HT1080 (cell line): Measurements from ENCODE around the gene IL12RB2. TPM values are rescaled to one million over a fixed set of nuclear protein-coding genes. Genes with fewer than 3 reads are reported as not detected.
A peak's percentile ranks its signal among the peaks of the same experiment; 100 is the strongest.
"Not testable (repeated sequence)": the region's sequence is repeated elsewhere in the genome, so short reads cannot be mapped to it uniquely, and the experiment has no call there.

Experiments used
- DNase-seq: peaks from one replicate; pipeline ENCODE4 v3.0.0-alpha.2; 2015; ENCODE audit warnings: low read depth
- small RNA-seq: library from RNA; depleted of rRNA; stranded (forward); fragments of <200 nt; gene quantifications from one replicate; pipeline ENCODE3, GENCODE V24; 2014
- total RNA-seq: library from RNA; depleted of rRNA; stranded (reverse); fragments of >200 nt; shearing (Covaris generic); gene quantifications from 2 replicates; pipeline ENCODE4 v1.2.3, GENCODE V29; 2014; rRNA removed

IL12RB2 gene
- total RNA-seq, 1 experiment from 2014 or later: not detected

- DNase-seq: peak; percentile 98
These were observed 122.9 kb downstream of the IL12RB2 start, which contains the start of gene SERBP1 for GRCh38 chr1:67430358-67431155. TSS of gene SERBP1 (minus strand) at chr1:67430402. CDS start at chr1:67430300, 102 bp downstream.

- DNase-seq: no peak
These were observed 123.6 kb downstream of the IL12RB2 start for GRCh38 chr1:67431156-67431765.

GRCh38 chr1:67431869-67432578 lies 124.4 kb downstream of the IL12RB2 start:
- no peak for DNase-seq

GRCh38 chr1:67432745-67433144 lies 125.1 kb downstream of the IL12RB2 start:
- DNase-seq: no peak

- DNase-seq: no peak
These were observed 126.2 kb downstream of the IL12RB2 start for GRCh38 chr1:67433837-67434236.

- no peak for DNase-seq
These were observed 126.8 kb downstream of the IL12RB2 start for GRCh38 chr1:67434491-67434890.

- DNase-seq: no peak
These were observed 128.9 kb downstream of the IL12RB2 start for GRCh38 chr1:67436511-67437055.

GRCh38 chr1:67437961-67438360 lies 130.3 kb downstream of the IL12RB2 start:
- DNase-seq: no peak

GRCh38 chr1:67439277-67440029 lies 131.8 kb downstream of the IL12RB2 start:
- DNase-seq: no peak

- DNase-seq: no peak
These were observed 132.7 kb downstream of the IL12RB2 start for GRCh38 chr1:67440339-67440738.

GRCh38 chr1:67441183-67441582 lies 133.5 kb downstream of the IL12RB2 start:
- no peak for DNase-seq

- no peak for DNase-seq
These were observed 134.1 kb downstream of the IL12RB2 start for GRCh38 chr1:67441739-67442281.

GRCh38 chr1:67446014-67446413 lies 138.3 kb downstream of the IL12RB2 start:
- not testable (repeated sequence) for DNase-seq

Small RNAs within 50 kb of the gene (small RNA-seq; reads per million reads assigned to genes)
- not detected for gene RNU4ATAC4P
- gene RNU6-387P: not detected

Other genes with a start within 250 kb of the IL12RB2 start
- not detected in 2 replicates for gene C1orf141, start 172.9 kb upstream of the IL12RB2 start, total RNA-seq
- gene IL23R, start 141.4 kb upstream of the IL12RB2 start, total RNA-seq: 0.05 TPM in 1 of 2 replicates, not detected in the other
- 430 and 506 TPM in 2 replicates for gene SERBP1, start 122.5 kb downstream of the IL12RB2 start, total RNA-seq